ENCODE measurements around the gene FICD. TPM values are rescaled to one million over a fixed set of nuclear protein-coding genes. Genes with fewer than 3 reads are reported as not detected.

FICD gene
- total RNA-seq, 4 donors from 2014 or later = 1.1 to 9.6 (median 6.2) TPM

- Histone ChIP-seq H3K4me1 (no peaks in the 10 kb centered on the region), H3K4me3 (no peak overlapping the region), H3K27me3 (no peaks in the 10 kb centered on the region), H3K9me3 (no peaks in the 10 kb centered on the region), H3K27ac (no peak overlapping the region), H3K36me3 (no peaks in the 10 kb centered on the region)
- DNase-seq = no peak
- intact Hi-C loops (cut with DNase I; ENCODE audit: low total_unique reads) = no loop called here
- WGBS, 2 donors (ENCODE audit: low coverage in 1 of 2) = 49 to 80% methylated on average over 1 to 2 of the region's 2 CpGs
- in situ Hi-C loops (cut with MboI; ENCODE audit: low pct_ligation_motif_present in 1 of 4, low pct_unique_long_range_greater_than_20kb in 1 of 4, low sequenced_read_pairs in 3 of 4) = no loop called here
- TF ChIP-seq CTCF (IDR thresholded peaks at IDR 0.05) = no peak
- TF ChIP-seq POLR2A (IDR thresholded peaks at IDR 0.05) = no peak
- TF ChIP-seq POLR2AphosphoS5 (IDR thresholded peaks at IDR 0.05) = no peak
- no peak for TF ChIP-seq EP300 (IDR thresholded peaks at IDR 0.05; ENCODE audit: low read depth)
Measured at GRCh38 chr12:108475396-108475795, 39.7 kb upstream of the FICD start.

- intact Hi-C loops (cut with DNase I; ENCODE audit: low total_unique reads) = no loop called here
- no peaks in the 10 kb centered on the region for H3K27me3 ChIP-seq
- no peak overlapping the region for H3K4me3 ChIP-seq
- no peaks in the 10 kb centered on the region for H3K36me3 ChIP-seq
- H3K9me3 ChIP-seq = no peaks in the 10 kb centered on the region
- TF ChIP-seq POLR2AphosphoS5 (IDR thresholded peaks at IDR 0.05) (no peak), CTCF (IDR thresholded peaks at IDR 0.05) (no peak), POLR2A (IDR thresholded peaks at IDR 0.05) (no peak), EP300 (IDR thresholded peaks at IDR 0.05; ENCODE audit: low read depth) (no peak)
- H3K4me1 ChIP-seq = no peaks in the 10 kb centered on the region
- no peak for DNase-seq
- in situ Hi-C loops (cut with MboI; ENCODE audit: low pct_ligation_motif_present in 1 of 4, low pct_unique_long_range_greater_than_20kb in 1 of 4, low sequenced_read_pairs in 3 of 4) = no loop called here
- H3K27ac ChIP-seq = no peak overlapping the region
- WGBS, 2 donors (ENCODE audit: low coverage in 1 of 2) = 72 to 80% methylated on average over 6 to 11 of the region's 11 CpGs
Measured at GRCh38 chr12:108477055-108477880, 37.8 kb upstream of the FICD start.

DNA sequence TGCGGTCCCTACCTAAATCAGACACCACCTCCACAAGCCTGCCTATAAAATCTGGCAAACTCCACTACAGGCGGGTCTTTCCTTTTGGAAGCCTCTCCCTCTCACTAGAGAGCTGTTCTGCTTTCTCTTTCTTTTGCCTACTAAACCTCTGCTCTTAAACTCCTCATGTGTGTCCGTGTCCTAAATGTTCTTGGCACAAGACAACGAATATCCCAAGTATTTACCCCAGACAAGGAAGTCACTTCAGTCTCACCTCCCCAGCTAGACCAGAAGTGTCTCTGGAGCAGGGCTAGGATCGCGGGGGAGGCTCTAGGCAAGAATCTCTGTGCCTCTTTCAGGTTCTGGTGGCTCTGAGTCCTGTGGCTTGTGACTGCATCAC, 37.2 kb upstream of the FICD start:
- WGBS, 2 donors (ENCODE audit: low coverage in 1 of 2) = 62 to 87% methylated on average over 3 to 6 of the region's 6 CpGs
- Histone ChIP-seq H3K27me3 (no peaks in the 10 kb centered on the region), H3K36me3 (no peaks in the 10 kb centered on the region), H3K27ac (no peak overlapping the region), H3K9me3 (no peaks in the 10 kb centered on the region), H3K4me1 (no peaks in the 10 kb centered on the region), H3K4me3 (no peak overlapping the region)
- DNase-seq = no peak
- in situ Hi-C loops (cut with MboI; ENCODE audit: low pct_ligation_motif_present in 1 of 4, low pct_unique_long_range_greater_than_20kb in 1 of 4, low sequenced_read_pairs in 3 of 4) = no loop called here
- no peak for TF ChIP-seq POLR2AphosphoS5 (IDR thresholded peaks at IDR 0.05)
- TF ChIP-seq POLR2A (IDR thresholded peaks at IDR 0.05) = no peak
- no peak for TF ChIP-seq EP300 (IDR thresholded peaks at IDR 0.05; ENCODE audit: low read depth)
- no peak for TF ChIP-seq CTCF (IDR thresholded peaks at IDR 0.05)
- intact Hi-C loops (cut with DNase I; ENCODE audit: low total_unique reads) = no loop called here

DNA sequence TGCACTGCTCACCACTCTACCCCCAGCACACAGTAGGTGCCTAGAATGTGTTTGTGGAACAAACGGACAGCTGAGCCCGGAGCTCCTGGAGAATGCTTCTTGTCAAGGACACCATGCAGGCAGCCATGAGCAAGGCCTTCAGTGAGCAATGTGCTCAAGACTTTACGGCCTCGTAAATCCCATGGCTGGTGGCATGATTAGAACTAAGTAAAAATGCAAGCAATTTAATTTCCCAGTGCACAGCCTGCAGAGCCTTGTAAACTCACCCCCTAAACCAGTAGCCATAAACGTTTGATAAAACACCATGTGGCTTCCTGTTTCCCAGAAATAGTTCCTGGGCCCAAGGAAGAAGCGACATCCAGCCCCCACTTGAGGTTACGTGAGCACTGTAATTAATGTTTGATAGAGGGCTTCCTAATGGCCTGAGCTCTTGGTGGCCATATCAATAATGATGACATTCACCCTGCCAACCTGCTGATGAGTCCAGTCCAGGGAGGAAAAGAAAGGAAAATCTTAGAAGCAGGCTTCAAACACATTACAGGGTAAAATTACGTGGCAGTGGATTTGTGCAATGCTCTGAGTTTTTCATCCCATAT, 36.4 kb upstream of the FICD start:
- Histone ChIP-seq H3K4me3 (no peak overlapping the region), H3K4me1 (no peaks in the 10 kb centered on the region), H3K36me3 (no peaks in the 10 kb centered on the region), H3K27ac (no peak overlapping the region), H3K27me3 (no peaks in the 10 kb centered on the region), H3K9me3 (no peaks in the 10 kb centered on the region)
- intact Hi-C loops (cut with DNase I; ENCODE audit: low total_unique reads) (no loop called here), in situ Hi-C loops (cut with MboI; ENCODE audit: low pct_ligation_motif_present in 1 of 4, low pct_unique_long_range_greater_than_20kb in 1 of 4, low sequenced_read_pairs in 3 of 4) (no loop called here)
- TF ChIP-seq EP300 (IDR thresholded peaks at IDR 0.05; ENCODE audit: low read depth) (no peak), POLR2AphosphoS5 (IDR thresholded peaks at IDR 0.05) (no peak), POLR2A (IDR thresholded peaks at IDR 0.05) (no peak), CTCF (IDR thresholded peaks at IDR 0.05) (no peak)
- 32 to 38% methylated on average over 6 to 8 of the region's 8 CpGs for WGBS, 2 donors (ENCODE audit: low coverage in 1 of 2)
- DNase-seq = no peak
